Measurements from ENCODE around the gene POR. TPM values are rescaled to one million over a fixed set of nuclear protein-coding genes. Genes with fewer than 3 reads are reported as not detected.

Gene POR
- total and polyA plus RNA-seq, 2 of the 13 experiments (the other 11 are each of a cell fraction or from before 2014, with no cell fraction given) = 145 to 266 TPM

DNA sequence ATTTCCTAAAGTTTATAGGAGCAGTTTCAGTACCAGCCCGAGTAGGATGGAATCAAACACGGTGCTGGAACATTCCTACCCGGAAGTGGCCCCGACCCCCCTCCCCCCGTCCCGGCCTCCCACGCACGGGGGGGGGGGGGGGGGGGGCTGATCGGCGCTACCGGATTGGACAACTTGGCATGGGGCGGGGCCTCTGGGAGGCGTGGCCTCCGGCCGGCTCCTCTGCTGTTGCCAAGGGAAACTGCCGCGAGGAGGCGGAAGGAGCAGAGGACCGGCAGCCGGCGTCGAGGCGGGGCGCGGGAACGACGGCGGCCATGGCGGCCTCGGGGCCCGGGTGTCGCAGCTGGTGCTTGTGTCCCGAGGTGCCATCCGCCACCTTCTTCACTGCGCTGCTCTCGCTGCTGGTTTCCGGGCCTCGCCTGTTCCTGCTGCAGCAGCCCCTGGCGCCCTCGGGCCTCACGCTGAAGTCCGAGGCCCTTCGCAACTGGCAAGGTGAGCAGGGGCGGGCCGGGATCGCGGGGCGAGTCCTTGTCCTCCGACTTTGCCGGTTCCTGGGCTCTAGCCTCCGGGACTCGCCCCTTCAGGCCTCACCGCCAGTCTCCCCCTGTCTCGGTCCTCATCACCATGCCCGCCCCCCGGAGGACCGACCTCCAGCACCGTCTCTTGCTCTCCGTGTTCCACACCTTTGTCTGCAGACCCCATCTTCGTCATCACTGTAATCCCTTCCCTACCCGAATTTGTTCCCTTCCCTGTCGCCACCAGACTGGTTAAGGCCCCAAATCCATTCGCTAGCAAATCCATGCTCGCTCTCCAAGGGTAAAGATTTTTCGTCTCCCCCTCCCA lies 36.0 kb upstream of the POR start, which contains the start of gene RHBDD2 (continued):
- 0 out of 2 replicates have a peak, but pooled peaks have one; percentile 72 for TF ChIP-seq ZNF761 (CRISPR knock-in tag; conservative IDR thresholded peaks at IDR 0.05)
- no peak for TF ChIP-seq FOSL1 (CRISPR knock-in tag; IDR thresholded peaks at IDR 0.05; ENCODE audit: borderline replicate concordance)
- TF ChIP-seq, protein P1, sequence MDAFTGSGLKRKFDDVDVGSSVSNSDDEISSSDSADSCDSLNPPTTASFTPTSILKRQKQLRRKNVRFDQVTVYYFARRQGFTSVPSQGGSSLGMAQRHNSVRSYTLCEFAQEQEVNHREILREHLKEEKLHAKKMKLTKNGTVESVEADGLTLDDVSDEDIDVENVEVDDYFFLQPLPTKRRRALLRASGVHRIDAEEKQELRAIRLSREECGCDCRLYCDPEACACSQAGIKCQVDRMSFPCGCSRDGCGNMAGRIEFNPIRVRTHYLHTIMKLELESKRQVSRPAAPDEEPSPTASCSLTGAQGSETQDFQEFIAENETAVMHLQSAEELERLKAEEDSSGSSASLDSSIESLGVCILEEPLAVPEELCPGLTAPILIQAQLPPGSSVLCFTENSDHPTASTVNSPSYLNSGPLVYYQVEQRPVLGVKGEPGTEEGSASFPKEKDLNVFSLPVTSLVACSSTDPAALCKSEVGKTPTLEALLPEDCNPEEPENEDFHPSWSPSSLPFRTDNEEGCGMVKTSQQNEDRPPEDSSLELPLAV (CRISPR knock-in tag; conservative IDR thresholded peaks at IDR 0.05; ENCODE audit: low read depth) = no peak
- peak; percentile 63; the same call in 1 of the 2 replicates for TF ChIP-seq PAX8 (CRISPR knock-in tag; IDR thresholded peaks at IDR 0.05; ENCODE audit: borderline replicate concordance)
- TF ChIP-seq ZNF33B (CRISPR knock-in tag; IDR thresholded peaks at IDR 0.05) = peak; percentile 64; the same call in 1 of the 2 replicates
- TF ChIP-seq ZFP41 (CRISPR knock-in tag; IDR thresholded peaks at IDR 0.05; ENCODE audit: borderline replicate concordance) = no peak
- TF ChIP-seq SRY (CRISPR knock-in tag; IDR thresholded peaks at IDR 0.05) = peak; percentile 94
- TF ChIP-seq CSRNP1 (CRISPR knock-in tag; IDR thresholded peaks at IDR 0.05) = no peak; the same call in 1 of the 2 replicates
- no peak for TF ChIP-seq RBM22 (optimal IDR thresholded peaks at IDR 0.05; ENCODE audit: low read length)
- TF ChIP-seq MTF1 (CRISPR knock-in tag; IDR thresholded peaks at IDR 0.05) = no peak
- TF ChIP-seq ZMYM4 (CRISPR knock-in tag; IDR thresholded peaks at IDR 0.05) = peak; percentile 75; the same call in 1 of the 2 replicates
- TF ChIP-seq FOSL2 (CRISPR knock-in tag; IDR thresholded peaks at IDR 0.05) = no peak; the same call in 1 of the 2 replicates
- peak; percentile 98 for TF ChIP-seq ZNF883 (CRISPR knock-in tag; IDR thresholded peaks at IDR 0.05; ENCODE audit: not compliant biosample characterization)
- TF ChIP-seq ZNF570 (CRISPR knock-in tag; IDR thresholded peaks at IDR 0.05; ENCODE audit: borderline replicate concordance) = no peak
- peak; percentile 77 for TF ChIP-seq RFX5 (IDR thresholded peaks at IDR 0.05; ENCODE audit: low read depth, low read length)
- TF ChIP-seq NCOR1 (IDR thresholded peaks at IDR 0.05; ENCODE audit: borderline replicate concordance, low read length) = no peak
- no peak for TF ChIP-seq RBAK (CRISPR knock-in tag; IDR thresholded peaks at IDR 0.05)
- TF ChIP-seq PCBP2 (optimal IDR thresholded peaks at IDR 0.05; ENCODE audit: low read depth, low read length, poor library complexity, severe bottlenecking) = no peak
- TF ChIP-seq ZNF614 (CRISPR knock-in tag; IDR thresholded peaks at IDR 0.05; ENCODE audit: borderline replicate concordance) = no peak
- no peak for TF ChIP-seq SCMH1 (CRISPR knock-in tag; IDR thresholded peaks at IDR 0.05; ENCODE audit: borderline replicate concordance)
- TF ChIP-seq ZNF563 (CRISPR knock-in tag; IDR thresholded peaks at IDR 0.05) = peak; percentile 80; the same call in 1 of the 2 replicates
- no peak for TF ChIP-seq NBN (conservative IDR thresholded peaks at IDR 0.05)
- TF ChIP-seq ZNF709 (CRISPR knock-in tag; IDR thresholded peaks at IDR 0.05) = peak; percentile 92
- peak; percentile 46; the same call in 1 of the 2 replicates for TF ChIP-seq ZNF331 (CRISPR knock-in tag; IDR thresholded peaks at IDR 0.05)
- no peak for TF ChIP-seq HNF4G (IDR thresholded peaks at IDR 0.05; ENCODE audit: borderline replicate concordance, low read depth, low read length)
- 0 out of 2 replicates have a peak, but pooled peaks have one; percentile 43 for TF ChIP-seq HNF4G (CRISPR knock-in tag; IDR thresholded peaks at IDR 0.05; ENCODE audit: borderline replicate concordance, low read depth)
- TF ChIP-seq, protein P2, sequence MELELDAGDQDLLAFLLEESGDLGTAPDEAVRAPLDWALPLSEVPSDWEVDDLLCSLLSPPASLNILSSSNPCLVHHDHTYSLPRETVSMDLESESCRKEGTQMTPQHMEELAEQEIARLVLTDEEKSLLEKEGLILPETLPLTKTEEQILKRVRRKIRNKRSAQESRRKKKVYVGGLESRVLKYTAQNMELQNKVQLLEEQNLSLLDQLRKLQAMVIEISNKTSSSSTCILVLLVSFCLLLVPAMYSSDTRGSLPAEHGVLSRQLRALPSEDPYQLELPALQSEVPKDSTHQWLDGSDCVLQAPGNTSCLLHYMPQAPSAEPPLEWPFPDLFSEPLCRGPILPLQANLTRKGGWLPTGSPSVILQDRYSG (CRISPR knock-in tag; IDR thresholded peaks at IDR 0.05) = no peak
